Breast epithelium (tissue), 4 donors: ENCODE results near the gene SYT15B. TPM values are rescaled to one million over a fixed set of nuclear protein-coding genes. Genes with fewer than 3 reads are reported as not detected.
"Not testable (repeated sequence)": the region's sequence is repeated elsewhere in the genome, so short reads cannot be mapped to it uniquely, and the experiment has no call there.

Source experiments
- DNase-seq, 2 donors: peaks; one replicate each; pipeline ENCODE4 v3.0.0-alpha.2; 2019; ENCODE audit warnings: low spot score in 2 of 2
- H3K27ac ChIP-seq, 2 donors: fragments of 200-600 bp; sonication (generic) in 1 of 2; one replicate each; pipeline ENCODE4 v1.5.1; 2016 to 2019; ENCODE audit warnings: mild to moderate bottlenecking in 1 of 2
- H3K27me3 ChIP-seq, 2 donors: fragments of 200-600 bp; sonication (generic) in 1 of 2; one replicate each; pipeline versions ENCODE4 v1.5.1 to v1.6.0; 2017 to 2019; ENCODE audit warnings: control low read depth in 1 of 2, mild to moderate bottlenecking in 1 of 2
- H3K36me3 ChIP-seq: fragments of 200-600 bp; one replicate; pipeline ENCODE4 v1.5.1; 2019
- H3K4me1 ChIP-seq, 2 donors: fragments of 200-600 bp; sonication (generic); one replicate each; pipeline ENCODE4 v1.5.1; 2016 to 2019; ENCODE audit warnings: control low read depth in 1 of 2
- H3K4me3 ChIP-seq, 3 donors: fragments of 200-600 bp; sonication (generic); 1 replicate in 2 of 3; 2 replicates in 1 of 3; pipeline ENCODE4 v1.5.1; 2016 to 2019; ENCODE audit warnings: mild to moderate bottlenecking in 3 of 3, moderate library complexity in 2 of 3
- H3K9me3 ChIP-seq, 2 donors: fragments of 200-600 bp; sonication (generic) in 1 of 2; one replicate each; pipeline ENCODE4 v1.5.1; 2016 to 2019; ENCODE audit warnings: control low read depth in 1 of 2
- intact Hi-C: fragments of 100-400 bp; cut with DNase I; formaldehyde crosslinking; loops from one replicate; pipeline ENCODE4 v1.15.1; 2023; ENCODE audit warnings: low total_unique reads
- total RNA-seq, 3 donors: library from RNA; depleted of rRNA; stranded (reverse); fragments of >200 nt; gene quantifications; one replicate each; pipeline ENCODE4 v1.1.0, GENCODE V29; 2016

SYT15B gene
- total RNA-seq, 3 donors from 2014 or later: 0.73 to 3.8 (median 2.0) TPM

- intact Hi-C loops, H3K27ac ChIP-seq, H3K27me3 ChIP-seq, H3K4me3 ChIP-seq, DNase-seq, H3K4me1 ChIP-seq, H3K9me3 ChIP-seq, H3K36me3 ChIP-seq: not testable (repeated sequence)
Observed at GRCh38 chr10:47753871-47754270, 9.5 kb downstream of the SYT15B start.

- intact Hi-C loops, DNase-seq, H3K36me3 ChIP-seq, H3K4me1 ChIP-seq, H3K27ac ChIP-seq, H3K27me3 ChIP-seq, H3K9me3 ChIP-seq, H3K4me3 ChIP-seq: not testable (repeated sequence)
Observed at GRCh38 chr10:47753176-47753575, 10.2 kb downstream of the SYT15B start.

- H3K27me3 ChIP-seq, intact Hi-C loops, DNase-seq, H3K27ac ChIP-seq, H3K36me3 ChIP-seq, H3K9me3 ChIP-seq, H3K4me1 ChIP-seq, H3K4me3 ChIP-seq: not testable (repeated sequence)
Observed at GRCh38 chr10:47751821-47752220, 11.6 kb downstream of the SYT15B start.

GRCh38 chr10:47750360-47750759, 13.0 kb downstream of the SYT15B start:
- H3K4me3 ChIP-seq, DNase-seq, H3K27me3 ChIP-seq, H3K27ac ChIP-seq, H3K36me3 ChIP-seq, H3K4me1 ChIP-seq, H3K9me3 ChIP-seq, intact Hi-C loops: not testable (repeated sequence)

GRCh38 chr10:47746780-47747376, 16.5 kb downstream of the SYT15B start:
- DNase-seq, H3K27ac ChIP-seq, H3K4me3 ChIP-seq, H3K27me3 ChIP-seq, intact Hi-C loops, H3K36me3 ChIP-seq, H3K4me1 ChIP-seq, H3K9me3 ChIP-seq: not testable (repeated sequence)

GRCh38 chr10:47744881-47745280, 18.5 kb downstream of the SYT15B start:
- H3K36me3 ChIP-seq, H3K27me3 ChIP-seq, intact Hi-C loops, DNase-seq, H3K27ac ChIP-seq, H3K9me3 ChIP-seq, H3K4me1 ChIP-seq, H3K4me3 ChIP-seq: not testable (repeated sequence)

DNA sequence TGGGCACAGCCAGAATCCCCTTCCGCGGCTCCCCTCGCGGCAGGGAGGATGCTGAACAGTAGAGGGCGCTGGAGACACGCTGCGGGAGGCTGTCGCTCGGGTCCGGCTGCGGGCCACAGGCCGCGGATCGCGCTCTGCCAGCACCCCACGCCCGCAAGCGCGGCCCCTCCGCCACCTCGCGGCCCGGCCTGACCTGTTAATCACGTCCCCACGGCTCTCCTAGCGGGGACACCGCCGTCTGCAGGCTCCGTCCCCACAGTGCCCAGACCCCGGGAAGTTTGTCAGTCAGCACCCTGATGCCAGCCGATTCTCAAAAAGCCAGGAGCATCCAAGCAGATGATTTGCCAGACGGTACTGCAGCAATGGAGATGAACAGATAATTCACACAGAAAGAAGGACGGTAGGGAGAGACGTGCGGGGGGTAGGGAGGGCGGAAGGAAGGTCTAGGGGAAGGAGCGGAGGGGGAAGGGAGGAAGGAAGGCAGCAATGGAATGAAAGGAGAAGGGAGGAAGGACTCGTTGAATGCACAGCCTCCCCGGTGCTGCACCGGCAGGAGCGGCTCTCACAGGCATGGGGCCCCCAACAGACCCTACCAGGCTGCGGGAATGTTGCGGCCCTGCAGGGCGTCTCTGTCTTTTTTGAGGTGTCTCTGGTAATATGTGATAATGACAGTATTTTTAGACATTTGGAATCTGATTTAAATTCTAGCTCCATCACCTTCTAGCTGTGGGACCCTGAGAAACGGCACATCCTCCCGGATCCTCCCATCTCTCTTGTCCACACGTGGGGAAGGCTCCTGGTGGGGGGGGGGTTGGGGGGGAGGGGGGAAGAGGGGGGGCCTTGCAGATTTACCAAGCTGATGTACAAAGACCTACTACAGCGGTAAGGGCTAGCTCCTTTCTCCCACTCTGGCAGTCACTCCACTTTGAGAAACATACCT, 19.5 kb downstream of the SYT15B start:
- H3K27me3 ChIP-seq, H3K36me3 ChIP-seq, H3K4me1 ChIP-seq, H3K27ac ChIP-seq, intact Hi-C loops, H3K9me3 ChIP-seq, DNase-seq: not testable (repeated sequence)
- peak overlapping the region; percentile 9 to 61 (median 41) for H3K4me3 ChIP-seq

DNA sequence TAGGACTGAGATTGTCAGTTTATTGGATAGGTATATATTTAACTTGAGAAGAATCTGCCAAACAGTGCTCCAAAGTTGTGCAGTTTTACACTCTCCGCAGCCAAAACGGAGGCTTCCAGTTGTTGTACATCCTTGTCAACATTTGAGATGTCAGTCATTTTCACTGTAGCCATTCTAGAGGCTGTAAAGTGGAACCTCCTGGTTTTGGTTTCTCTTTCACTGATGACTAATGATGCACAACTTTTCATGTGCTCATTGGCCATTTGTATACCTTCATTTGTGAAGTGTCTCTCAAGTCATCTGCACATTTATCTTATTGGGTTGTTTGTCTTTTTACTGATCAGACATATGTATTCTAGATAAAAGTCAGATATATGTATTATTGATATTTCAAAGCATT, 22.5 kb downstream of the SYT15B start:
- H3K4me3 ChIP-seq, H3K36me3 ChIP-seq, H3K27ac ChIP-seq, H3K9me3 ChIP-seq, DNase-seq, H3K27me3 ChIP-seq, H3K4me1 ChIP-seq, intact Hi-C loops: not testable (repeated sequence)

DNA sequence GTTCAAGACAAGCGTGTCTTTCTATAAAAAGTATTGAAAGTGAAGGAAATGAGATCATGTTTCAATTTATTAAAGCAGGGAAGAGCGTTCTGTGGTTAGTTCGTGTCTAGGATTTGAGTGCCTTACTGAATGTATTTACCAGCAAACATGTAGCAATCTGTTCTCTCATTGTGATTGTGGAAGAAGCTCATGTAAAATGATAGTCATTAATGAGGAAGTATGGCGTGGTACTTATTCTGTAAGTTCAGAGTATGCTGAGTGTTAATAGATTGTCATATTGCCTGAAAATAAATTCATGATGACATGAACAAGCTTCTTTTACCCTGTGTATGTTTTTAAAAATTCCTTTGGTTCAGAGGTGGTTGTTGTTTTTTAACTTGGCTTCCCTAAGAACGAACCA, 32.5 kb downstream of the SYT15B start:
- intact Hi-C loops, DNase-seq, H3K9me3 ChIP-seq, H3K4me3 ChIP-seq, H3K36me3 ChIP-seq, H3K4me1 ChIP-seq, H3K27me3 ChIP-seq, H3K27ac ChIP-seq: not testable (repeated sequence)

GRCh38 chr10:47725740-47726139, 37.7 kb downstream of the SYT15B start:
- H3K4me1 ChIP-seq, H3K36me3 ChIP-seq, H3K27ac ChIP-seq, H3K27me3 ChIP-seq, H3K9me3 ChIP-seq, DNase-seq, intact Hi-C loops, H3K4me3 ChIP-seq: not testable (repeated sequence)

GRCh38 chr10:47725047-47725446, 38.3 kb downstream of the SYT15B start:
- H3K4me3 ChIP-seq, H3K36me3 ChIP-seq, intact Hi-C loops, H3K27ac ChIP-seq, H3K27me3 ChIP-seq, H3K4me1 ChIP-seq, DNase-seq, H3K9me3 ChIP-seq: not testable (repeated sequence)

DNA sequence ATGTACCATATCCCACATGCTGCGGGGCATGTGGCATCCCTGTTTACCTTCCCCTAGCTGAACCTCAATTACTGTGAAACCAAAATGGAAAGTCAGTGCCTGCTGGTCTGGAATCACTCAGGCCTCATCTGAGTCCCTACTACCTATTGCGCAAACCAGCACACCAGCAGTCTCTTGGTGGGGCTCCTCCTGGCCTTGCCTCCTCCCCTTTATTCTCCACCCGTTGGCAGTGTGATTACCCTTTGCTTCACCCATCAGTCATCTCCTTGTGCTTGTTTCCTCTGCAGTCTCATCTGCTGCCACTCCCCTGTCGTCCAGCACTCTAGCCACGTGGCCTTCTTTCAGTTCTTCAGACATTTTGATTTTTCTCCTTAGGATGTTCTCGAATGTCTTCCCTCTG, 39.3 kb downstream of the SYT15B start:
- DNase-seq, H3K27ac ChIP-seq, H3K9me3 ChIP-seq, H3K4me1 ChIP-seq, H3K36me3 ChIP-seq, H3K4me3 ChIP-seq, H3K27me3 ChIP-seq, intact Hi-C loops: not testable (repeated sequence)

DNA sequence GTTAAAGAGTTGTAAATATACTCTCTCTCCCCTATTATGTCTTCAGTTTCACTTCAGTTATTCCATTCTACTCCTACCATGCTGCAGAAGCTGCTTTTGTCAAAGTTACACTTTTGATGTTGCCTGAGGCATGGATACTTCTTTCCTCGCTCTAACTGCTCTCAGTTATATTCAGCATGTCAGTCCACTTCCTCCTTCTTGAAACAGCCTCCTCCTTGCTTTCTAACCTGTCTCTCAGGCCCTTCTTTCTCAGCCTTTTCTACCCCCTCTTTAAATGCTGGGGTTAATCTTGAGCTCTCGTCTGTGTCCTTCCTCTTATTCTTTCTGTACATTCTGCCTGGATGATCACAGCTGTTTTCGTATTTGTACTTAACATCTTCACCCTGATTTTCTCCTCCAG, 40.0 kb downstream of the SYT15B start:
- H3K4me3 ChIP-seq, H3K27ac ChIP-seq, DNase-seq, H3K9me3 ChIP-seq, intact Hi-C loops, H3K4me1 ChIP-seq, H3K36me3 ChIP-seq, H3K27me3 ChIP-seq: not testable (repeated sequence)
